Stimulated activated CD4-positive, alpha-beta T cell treated with anti-CD3 and anti-CD28 coated beads, Interleukin-12 subunit alpha, Interleukin-12 subunit beta, amount 100 ng/mL, for 4 hours (primary cell): ENCODE results near the gene TTR.

ENCODE experiments used
- DNase-seq: peaks from one replicate; pipeline ENCODE4 v3.0.0-alpha.2; 2020

TTR gene

GRCh38 chr18:31591628-31592027 lies at the start of gene TTR:
TSS of gene TTR (plus strand) at chr18:31591877. CDS start at chr18:31591903, 26 bp downstream.
- no peak for DNase-seq

- DNase-seq = no peak
These were observed 45.2 kb upstream of the TTR start for GRCh38 chr18:31546476-31546875.

GRCh38 chr18:31548853-31549252 lies 42.8 kb upstream of the TTR start:
- DNase-seq = no peak

- no peak for DNase-seq
These were observed 42.3 kb upstream of the TTR start for GRCh38 chr18:31549416-31549815.

GRCh38 chr18:31551883-31552282 lies 39.8 kb upstream of the TTR start:
- DNase-seq = no peak

GRCh38 chr18:31553800-31554199 lies 37.9 kb upstream of the TTR start:
- no peak for DNase-seq

- DNase-seq = no peak
These were observed 36.9 kb upstream of the TTR start for GRCh38 chr18:31554776-31555175.

- no peak for DNase-seq
These were observed 35.5 kb upstream of the TTR start for GRCh38 chr18:31555971-31556747.

- DNase-seq = no peak
These were observed 34.2 kb upstream of the TTR start for GRCh38 chr18:31557446-31557845.

- DNase-seq = no peak
These were observed 33.1 kb upstream of the TTR start for GRCh38 chr18:31558567-31558966.

- no peak for DNase-seq
These were observed 29.0 kb upstream of the TTR start for GRCh38 chr18:31562726-31563125.

- no peak for DNase-seq
These were observed 27.9 kb upstream of the TTR start for GRCh38 chr18:31563778-31564177.

GRCh38 chr18:31565345-31565744 lies 26.3 kb upstream of the TTR start:
- DNase-seq = no peak

GRCh38 chr18:31565782-31566512 lies 25.7 kb upstream of the TTR start:
- DNase-seq = no peak

- no peak for DNase-seq
These were observed 24.9 kb upstream of the TTR start for GRCh38 chr18:31566576-31567306.

GRCh38 chr18:31572368-31572767 lies 19.3 kb upstream of the TTR start:
- DNase-seq = no peak

- no peak for DNase-seq
These were observed 18.6 kb upstream of the TTR start for GRCh38 chr18:31573051-31573450.

- no peak for DNase-seq
These were observed 17.3 kb upstream of the TTR start for GRCh38 chr18:31574359-31574758.

- DNase-seq = no peak
These were observed 16.0 kb upstream of the TTR start for GRCh38 chr18:31575515-31576257.

GRCh38 chr18:31576670-31577069 lies 15.0 kb upstream of the TTR start:
- no peak for DNase-seq

- no peak for DNase-seq
These were observed 14.5 kb upstream of the TTR start for GRCh38 chr18:31577195-31577594.

- DNase-seq = no peak
These were observed 13.6 kb upstream of the TTR start for GRCh38 chr18:31578126-31578525.

GRCh38 chr18:31579375-31579774 lies 12.3 kb upstream of the TTR start:
- DNase-seq = no peak
